Astrocyte (in vitro differentiated cells and primary cell): Measurements from ENCODE around the gene ICA1. TPM values are rescaled to one million over a fixed set of nuclear protein-coding genes. Genes with fewer than 3 reads are reported as not detected.

Experiments
- DNase-seq: peaks from one replicate; pipeline ENCODE4 v3.0.0-alpha.2; 2010; ENCODE audit warnings: low read depth
- FAIRE-seq: peaks from 2 replicates; lab custom pipeline; 2011; peaks lifted over from hg19 to GRCh38; lab: Jason Lieb, UNC
- H2AFZ ChIP-seq: 2 replicates; pipeline ENCODE4 v1.6.0; 2012; ENCODE audit warnings: low read depth, low read length, inconsistent platforms
- H3K27ac ChIP-seq: 2 replicates; pipeline ENCODE4 v1.5.1; 2011; ENCODE audit warnings: low read depth, low read length, inconsistent platforms
- H3K27me3 ChIP-seq: 2 replicates; pipeline ENCODE4 v1.6.0; 2011; ENCODE audit warnings: low read length, inconsistent platforms; ENCODE audit not compliant: insufficient read depth
- H3K36me3 ChIP-seq: 2 replicates; pipeline ENCODE4 v1.5.1; 2011; ENCODE audit warnings: low read length, inconsistent platforms; ENCODE audit not compliant: insufficient read depth
- H3K4me1 ChIP-seq: 2 replicates; pipeline ENCODE4 v1.5.1; 2011; ENCODE audit warnings: low read length, inconsistent platforms; ENCODE audit not compliant: insufficient read depth
- H3K4me2 ChIP-seq: 2 replicates; pipeline ENCODE4 v1.6.0; 2012; ENCODE audit warnings: low read length, inconsistent platforms
- H3K4me3 ChIP-seq: 2 replicates; pipeline ENCODE4 v1.5.1; 2011; ENCODE audit warnings: low read depth, mild to moderate bottlenecking, low read length, inconsistent platforms; ENCODE audit not compliant: insufficient read depth
- H3K79me2 ChIP-seq: 2 replicates; pipeline ENCODE4 v1.6.0; 2012; ENCODE audit warnings: mild to moderate bottlenecking, low read length, inconsistent platforms; ENCODE audit not compliant: insufficient read depth
- H3K9ac ChIP-seq: 2 replicates; pipeline ENCODE4 v1.6.0; 2012; ENCODE audit warnings: mild to moderate bottlenecking, low read length, inconsistent platforms
- H3K9me3 ChIP-seq: 2 replicates; pipeline ENCODE4 v1.5.1; 2012; ENCODE audit warnings: low read depth, mild to moderate bottlenecking, low read length, inconsistent platforms; ENCODE audit not compliant: insufficient read depth
- H4K20me1 ChIP-seq: 2 replicates; pipeline ENCODE4 v1.6.0; 2012; ENCODE audit warnings: low read length, inconsistent platforms; ENCODE audit not compliant: insufficient read depth
- H3K27ac Mint-ChIP-seq: one replicate; pipeline ENCODE4 v1.8.0; 2021; ENCODE audit warnings: mild to moderate bottlenecking, mixed read lengths; ENCODE audit not compliant: unreplicated experiment
- H3K27me3 Mint-ChIP-seq: one replicate; pipeline ENCODE4 v1.8.0; 2021; ENCODE audit warnings: low read depth, mixed read lengths; ENCODE audit not compliant: unreplicated experiment
- H3K36me3 Mint-ChIP-seq: one replicate; pipeline ENCODE4 v1.8.0; 2021; ENCODE audit warnings: low read depth, mixed read lengths; ENCODE audit not compliant: unreplicated experiment
- H3K4me1 Mint-ChIP-seq: one replicate; pipeline ENCODE4 v1.8.0; 2021; ENCODE audit warnings: low read depth, mixed read lengths; ENCODE audit not compliant: unreplicated experiment
- H3K4me3 Mint-ChIP-seq: one replicate; pipeline ENCODE4 v1.8.0; 2021; ENCODE audit warnings: mild to moderate bottlenecking, moderate library complexity, mixed read lengths; ENCODE audit not compliant: unreplicated experiment
- H3K9me3 Mint-ChIP-seq: one replicate; pipeline ENCODE4 v1.8.0; 2021; ENCODE audit warnings: mild to moderate bottlenecking, mixed read lengths; ENCODE audit not compliant: unreplicated experiment
- CTCF ChIP-seq: IDR thresholded peaks from 2 replicates; pipeline ENCODE4 v1.5.1; 2011; ENCODE audit warnings: low read depth, mild to moderate bottlenecking, inconsistent platforms, low read length, moderate library complexity; ENCODE audit not compliant: insufficient read depth
- EZH2 ChIP-seq: IDR thresholded peaks from 2 replicates; pipeline ENCODE4 v1.6.1; 2012; ENCODE audit warnings: mild to moderate bottlenecking, low read length, inconsistent platforms; ENCODE audit not compliant: insufficient read depth
- total RNA-seq: library from RNA; stranded (reverse); gene quantifications from 2 replicates; pipeline ENCODE4 v1.2.1, GENCODE V29; 2021

Gene ICA1
- total RNA-seq, 1 donor from 2014 or later, result 8.0 TPM

DNA sequence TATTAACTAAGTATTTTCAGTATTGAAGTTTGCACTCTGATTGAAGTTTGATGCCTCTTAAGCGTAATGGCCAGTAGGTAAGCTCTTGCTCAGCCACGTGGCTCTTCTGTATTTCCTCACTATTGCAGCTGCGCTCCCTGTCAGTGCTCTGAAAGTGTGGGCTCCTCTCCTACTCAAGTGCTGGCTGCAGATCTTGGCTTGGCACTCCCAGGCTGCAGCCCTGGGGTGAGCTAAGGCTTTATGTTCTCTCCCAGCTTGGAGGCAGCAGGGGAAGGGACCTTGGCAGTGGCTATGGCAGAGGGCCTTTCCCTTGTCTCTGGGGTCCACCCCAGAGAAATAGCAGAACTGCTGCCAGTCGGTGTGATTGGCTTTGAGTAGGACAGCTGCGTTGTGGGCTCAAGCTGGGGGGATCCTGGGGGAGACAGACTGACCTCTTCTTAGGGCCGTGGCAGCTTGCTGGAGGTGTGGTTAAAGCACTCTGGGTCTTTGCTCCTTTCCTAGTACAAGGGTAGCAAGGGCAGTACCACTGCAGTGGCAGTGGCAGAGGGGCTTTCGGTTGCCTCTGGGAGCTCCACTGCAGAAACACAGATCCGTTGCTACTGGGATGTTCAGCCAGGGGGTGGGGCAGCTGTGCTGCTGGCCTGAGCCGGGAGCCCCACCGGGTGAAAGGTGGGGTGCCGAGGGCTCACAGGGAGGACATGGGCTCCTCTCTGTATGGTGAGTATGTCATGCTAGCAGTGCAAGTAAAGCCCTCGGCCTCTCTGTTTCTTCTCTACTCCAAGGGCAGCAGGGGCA, 192.9 kb downstream of the ICA1 start:
- Mint-ChIP-seq H3K4me3 (no peak overlapping the region), H3K27me3 (no peaks in the 10 kb centered on the region), H3K36me3 (peaks cover 8% of the 10 kb centered on the region), H3K4me1 (peaks cover 10% of the 10 kb centered on the region), H3K9me3 (peaks cover 4% of the 10 kb centered on the region), H3K27ac (no peak overlapping the region)
- H3K4me3 ChIP-seq, result no peak overlapping the region
- H2AFZ ChIP-seq, result no peak overlapping the region
- no peak for FAIRE-seq
- H3K9ac ChIP-seq, result no peak overlapping the region
- H4K20me1 ChIP-seq, result no peaks in the 10 kb centered on the region
- H3K79me2 ChIP-seq, result no peaks in the 10 kb centered on the region
- no peaks in the 10 kb centered on the region for H3K27me3 ChIP-seq
- H3K27ac ChIP-seq, result no peak overlapping the region
- H3K4me1 ChIP-seq, result peaks cover 16% of the 10 kb centered on the region
- no peak overlapping the region for H3K4me2 ChIP-seq
- TF ChIP-seq EZH2 (no peak), CTCF (no peak)
- DNase-seq, result no peak
- H3K36me3 ChIP-seq, result no peaks in the 10 kb centered on the region
- no peaks in the 10 kb centered on the region for H3K9me3 ChIP-seq

- H3K4me1 Mint-ChIP-seq, result peaks cover 10% of the 10 kb centered on the region
- H3K4me3 ChIP-seq, result no peak overlapping the region
- H3K36me3 Mint-ChIP-seq, result peaks cover 9% of the 10 kb centered on the region
- peak overlapping the region; percentile 21 for H3K27ac Mint-ChIP-seq
- peaks cover 16% of the 10 kb centered on the region for H3K4me1 ChIP-seq
- H3K9me3 Mint-ChIP-seq, result peaks cover 3% of the 10 kb centered on the region
- FAIRE-seq, result peak; percentile 86
- no peak for TF ChIP-seq CTCF
- no peak for TF ChIP-seq EZH2
- DNase-seq, result peak; percentile 98
- H3K9me3 ChIP-seq, result no peaks in the 10 kb centered on the region
- no peak overlapping the region for H3K4me3 Mint-ChIP-seq
- no peaks in the 10 kb centered on the region for H4K20me1 ChIP-seq
- peak overlapping the region; percentile 77 for H3K9ac ChIP-seq
- peak overlapping the region; percentile 92 for H3K27ac ChIP-seq
- H2AFZ ChIP-seq, result no peak overlapping the region
- no peaks in the 10 kb centered on the region for H3K27me3 Mint-ChIP-seq
- H3K4me2 ChIP-seq, result peak overlapping the region; percentile 76
- H3K36me3 ChIP-seq, result no peaks in the 10 kb centered on the region
- no peaks in the 10 kb centered on the region for H3K27me3 ChIP-seq
- H3K79me2 ChIP-seq, result no peaks in the 10 kb centered on the region
Observed at GRCh38 chr7:8065356-8065813, 196.6 kb downstream of the ICA1 start.

- H3K27ac Mint-ChIP-seq, result peak overlapping the region; percentile 21
- Histone ChIP-seq H3K27ac (peak overlapping the region; percentile 92), H3K4me2 (peak overlapping the region; percentile 76), H3K9me3 (no peaks in the 10 kb centered on the region), H3K4me1 (peaks cover 16% of the 10 kb centered on the region), H3K36me3 (no peaks in the 10 kb centered on the region), H2AFZ (no peak overlapping the region), H4K20me1 (no peaks in the 10 kb centered on the region), H3K4me3 (no peak overlapping the region), H3K9ac (peak overlapping the region; percentile 77), H3K27me3 (no peaks in the 10 kb centered on the region), H3K79me2 (no peaks in the 10 kb centered on the region)
- H3K9me3 Mint-ChIP-seq, result peaks cover 3% of the 10 kb centered on the region
- TF ChIP-seq CTCF (no peak), EZH2 (no peak)
- no peaks in the 10 kb centered on the region for H3K27me3 Mint-ChIP-seq
- peak; percentile 55 for DNase-seq
- no peak for FAIRE-seq
- peaks cover 9% of the 10 kb centered on the region for H3K36me3 Mint-ChIP-seq
- no peak overlapping the region for H3K4me3 Mint-ChIP-seq
- H3K4me1 Mint-ChIP-seq, result peaks cover 15% of the 10 kb centered on the region
Observed at GRCh38 chr7:8064828-8065227, 197.1 kb downstream of the ICA1 start.
